ENCODE results near the gene CNGA2.

CNGA2 gene

GRCh38 chrX:151704041-151704663 is 30.4 kb upstream of the CNGA2 start:
- Histone ChIP-seq H3K36me3 (ENCODE audit: insufficient read depth) (no peaks in the 10 kb centered on the region), H3K79me2 (ENCODE audit: insufficient read depth, low read depth) (no peaks in the 10 kb centered on the region), H4K20me1 (ENCODE audit: insufficient read depth) (no peaks in the 10 kb centered on the region), H3K4me3 (IDR thresholded peaks at IDR 0.05; ENCODE audit: insufficient read depth, low read depth, low read length) (no peak overlapping the region), H3K9ac (no peak overlapping the region), H3K4me1 (ENCODE audit: low read depth, poor library complexity, severe bottlenecking) (no peaks in the 10 kb centered on the region), H3K4me2 (no peak overlapping the region), H2AFZ (ENCODE audit: low read depth) (no peak overlapping the region), H3K27me3 (ENCODE audit: insufficient read depth, low read depth) (no peaks in the 10 kb centered on the region), H3K27ac (no peak overlapping the region)
- TF ChIP-seq CTCF (conservative IDR thresholded peaks at IDR 0.05; ENCODE audit: low read depth, low read length), result no peak

GRCh38 chrX:151708821-151709220 is 25.7 kb upstream of the CNGA2 start:
- TF ChIP-seq CTCF (conservative IDR thresholded peaks at IDR 0.05; ENCODE audit: low read depth, low read length), result no peak
- no peak overlapping the region for H2AFZ ChIP-seq (ENCODE audit: low read depth)

GRCh38 chrX:151710457-151710856 is 24.1 kb upstream of the CNGA2 start:
- H3K36me3 ChIP-seq (ENCODE audit: insufficient read depth), result no peaks in the 10 kb centered on the region
- no peaks in the 10 kb centered on the region for H3K4me1 ChIP-seq (ENCODE audit: low read depth, poor library complexity, severe bottlenecking)
- no peak overlapping the region for H3K9ac ChIP-seq
- H3K79me2 ChIP-seq (ENCODE audit: insufficient read depth, low read depth), result no peaks in the 10 kb centered on the region
- no peak overlapping the region for H2AFZ ChIP-seq (ENCODE audit: low read depth)
- H3K4me2 ChIP-seq, result no peak overlapping the region
- no peak for TF ChIP-seq CTCF (conservative IDR thresholded peaks at IDR 0.05; ENCODE audit: low read depth, low read length)
- no peak overlapping the region for H3K27ac ChIP-seq
- H3K27me3 ChIP-seq (ENCODE audit: insufficient read depth, low read depth), result no peaks in the 10 kb centered on the region
- no peaks in the 10 kb centered on the region for H4K20me1 ChIP-seq (ENCODE audit: insufficient read depth)
- no peak overlapping the region for H3K4me3 ChIP-seq (IDR thresholded peaks at IDR 0.05; ENCODE audit: insufficient read depth, low read depth, low read length)

More at GRCh38 chrX:151708821-151709220, 25.7 kb upstream of the CNGA2 start:
- H4K20me1 ChIP-seq (ENCODE audit: insufficient read depth), result no peaks in the 10 kb centered on the region
- H3K79me2 ChIP-seq (ENCODE audit: insufficient read depth, low read depth), result no peaks in the 10 kb centered on the region
- H3K27me3 ChIP-seq (ENCODE audit: insufficient read depth, low read depth), result no peaks in the 10 kb centered on the region
- H3K36me3 ChIP-seq (ENCODE audit: insufficient read depth), result no peaks in the 10 kb centered on the region
- no peaks in the 10 kb centered on the region for H3K4me1 ChIP-seq (ENCODE audit: low read depth, poor library complexity, severe bottlenecking)
- no peak overlapping the region for H3K27ac ChIP-seq
- no peak overlapping the region for H3K9ac ChIP-seq
- no peak overlapping the region for H3K4me2 ChIP-seq
- H3K4me3 ChIP-seq (IDR thresholded peaks at IDR 0.05; ENCODE audit: insufficient read depth, low read depth, low read length), result no peak overlapping the region

- no peak for TF ChIP-seq CTCF (conservative IDR thresholded peaks at IDR 0.05; ENCODE audit: low read depth, low read length)
- H3K4me2 ChIP-seq, result no peak overlapping the region
- H3K27ac ChIP-seq, result no peak overlapping the region
Observed at GRCh38 chrX:151711154-151711553, 23.4 kb upstream of the CNGA2 start.

More at GRCh38 chrX:151711154-151711553, 23.4 kb upstream of the CNGA2 start:
- no peak overlapping the region for H2AFZ ChIP-seq (ENCODE audit: low read depth)
- no peaks in the 10 kb centered on the region for H3K4me1 ChIP-seq (ENCODE audit: low read depth, poor library complexity, severe bottlenecking)
- H3K27me3 ChIP-seq (ENCODE audit: insufficient read depth, low read depth), result no peaks in the 10 kb centered on the region
- H3K4me3 ChIP-seq (IDR thresholded peaks at IDR 0.05; ENCODE audit: insufficient read depth, low read depth, low read length), result no peak overlapping the region
- no peaks in the 10 kb centered on the region for H4K20me1 ChIP-seq (ENCODE audit: insufficient read depth)
- H3K36me3 ChIP-seq (ENCODE audit: insufficient read depth), result no peaks in the 10 kb centered on the region
- no peak overlapping the region for H3K9ac ChIP-seq
- H3K79me2 ChIP-seq (ENCODE audit: insufficient read depth, low read depth), result no peaks in the 10 kb centered on the region
